Measurements from ENCODE around the gene ZYX. TPM values are rescaled to one million over a fixed set of nuclear protein-coding genes. Genes with fewer than 3 reads are reported as not detected.
"Not testable (repeated sequence)": the region's sequence is repeated elsewhere in the genome, so short reads cannot be mapped to it uniquely, and the experiment has no call there.

Gene ZYX
- total RNA-seq, 1 experiment from 2014 or later: 128 TPM

DNA sequence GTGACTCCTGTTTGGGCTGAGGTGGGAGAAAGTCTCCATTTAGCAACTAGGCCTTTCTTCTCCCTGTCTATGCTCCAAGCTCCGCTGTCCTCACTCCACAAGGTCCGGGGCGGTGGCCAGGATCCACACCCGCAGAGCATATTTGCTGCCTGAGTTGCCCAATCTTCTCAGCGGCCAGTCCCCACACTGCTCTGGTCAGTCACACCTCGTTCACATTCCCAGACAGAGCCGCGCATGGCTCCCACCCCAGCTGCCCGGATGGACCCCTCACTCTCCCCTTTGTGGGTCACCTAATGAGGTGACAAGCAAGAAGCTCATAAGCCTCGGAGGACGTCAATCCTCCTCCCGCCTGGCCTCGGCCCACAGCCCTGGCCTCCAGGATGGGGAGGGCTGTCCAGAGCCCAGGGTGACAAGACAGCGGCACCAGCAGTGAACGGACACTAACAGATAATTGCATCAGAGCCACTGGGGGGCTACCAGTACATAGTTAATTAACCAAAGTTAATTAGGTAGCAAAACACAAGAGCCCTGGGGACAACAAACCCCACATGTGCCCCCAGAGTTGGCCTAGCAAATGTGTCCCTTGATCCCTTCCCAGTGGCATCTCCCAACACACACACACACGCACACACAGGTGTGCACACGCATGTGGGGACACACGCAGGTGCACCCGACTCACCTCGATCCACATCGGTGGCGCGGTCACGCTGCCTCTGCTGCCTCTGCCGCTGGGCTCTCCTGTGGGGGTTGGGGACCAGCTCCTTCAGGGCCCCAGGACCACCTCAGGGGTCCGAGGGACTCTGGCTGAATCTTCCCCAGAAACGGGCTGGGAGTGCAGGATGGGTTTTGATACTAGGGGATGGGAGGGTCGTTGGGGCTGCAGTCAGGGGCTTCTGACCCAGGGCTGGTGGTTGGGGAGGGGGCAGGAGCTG lies 15.7 kb downstream of the ZYX start:
- no peak for DNase-seq (ENCODE audit: low read depth)

DNA sequence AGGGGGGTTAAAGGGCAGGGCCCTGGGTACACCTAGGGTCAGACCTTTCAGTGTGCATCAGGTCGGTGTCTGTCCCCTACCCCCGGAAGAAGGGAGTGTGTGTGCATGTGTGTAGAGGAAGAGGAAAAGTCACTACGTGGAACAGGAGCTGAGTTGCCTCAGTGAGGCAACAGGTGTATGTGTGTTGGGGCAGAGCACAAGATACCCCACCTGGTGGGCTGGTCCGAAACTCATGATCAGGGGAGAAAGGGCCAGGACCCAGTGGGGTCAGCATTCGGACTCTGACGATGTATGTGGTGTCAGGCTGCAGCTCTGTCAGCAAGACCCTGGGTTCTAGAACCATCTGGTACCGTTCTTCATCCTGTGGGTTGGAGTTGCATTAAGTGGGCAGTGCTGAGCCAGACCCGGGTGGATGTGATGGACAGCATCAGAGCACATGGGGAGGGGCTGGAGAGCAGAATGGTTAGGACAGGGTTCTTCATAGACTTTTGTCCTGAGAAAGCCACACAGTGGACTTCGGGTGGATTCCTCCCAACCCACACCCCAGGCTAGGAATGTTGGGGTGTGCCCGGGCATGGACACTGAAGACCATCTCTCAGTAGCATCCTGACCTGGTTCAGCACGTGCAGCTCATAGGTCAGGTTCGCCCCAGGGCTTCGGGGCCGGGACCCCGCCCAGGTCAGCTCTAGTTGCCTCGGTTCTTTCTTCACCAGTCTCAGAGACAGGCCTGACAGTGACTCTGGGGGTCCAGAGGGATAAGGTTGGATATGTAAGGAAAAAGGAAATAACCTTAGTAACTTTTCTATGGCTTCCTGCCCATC lies 16.8 kb downstream of the ZYX start:
- no peak for DNase-seq (ENCODE audit: low read depth)

DNA sequence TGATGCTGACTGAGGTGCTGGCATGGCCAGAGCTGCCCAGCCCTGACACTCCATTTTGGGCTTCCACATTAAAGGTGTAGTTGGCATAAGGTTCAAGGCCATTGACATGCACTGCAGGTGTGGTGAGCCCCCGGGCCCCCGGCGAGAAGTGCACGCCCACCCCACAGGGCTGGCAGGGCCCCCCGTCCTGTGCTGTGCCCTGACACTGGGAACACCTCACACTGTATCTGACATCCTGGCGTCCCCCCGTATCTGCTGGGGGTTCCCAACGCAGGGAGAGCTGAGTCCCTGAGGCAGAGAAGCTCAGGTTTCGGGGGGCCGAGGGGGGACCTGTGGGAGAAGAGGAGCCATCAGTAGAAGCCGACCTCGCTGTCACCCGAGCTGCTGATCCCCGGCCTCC lies 17.5 kb downstream of the ZYX start:
- no peak for DNase-seq (ENCODE audit: low read depth)

DNA sequence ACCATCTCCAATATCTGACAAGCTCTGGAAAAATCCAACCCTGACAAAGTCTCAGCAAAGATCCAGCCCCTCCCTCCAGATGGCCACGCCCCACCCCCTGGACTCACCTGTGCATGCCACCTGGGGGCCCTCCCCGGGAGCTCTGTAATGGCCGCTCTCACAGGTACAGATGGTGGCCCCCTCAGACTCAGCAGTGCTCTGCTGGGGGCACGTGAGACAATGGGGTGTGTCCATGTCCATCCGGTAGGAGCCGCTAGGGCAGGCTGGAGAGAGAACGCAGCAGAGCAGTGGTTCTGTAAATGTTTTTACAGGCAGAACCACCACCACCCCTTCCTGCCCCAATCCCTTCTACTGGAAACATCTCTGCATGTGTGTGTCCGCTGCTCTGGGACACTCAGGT lies 18.0 kb downstream of the ZYX start:
- DNase-seq (ENCODE audit: low read depth): no peak

DNA sequence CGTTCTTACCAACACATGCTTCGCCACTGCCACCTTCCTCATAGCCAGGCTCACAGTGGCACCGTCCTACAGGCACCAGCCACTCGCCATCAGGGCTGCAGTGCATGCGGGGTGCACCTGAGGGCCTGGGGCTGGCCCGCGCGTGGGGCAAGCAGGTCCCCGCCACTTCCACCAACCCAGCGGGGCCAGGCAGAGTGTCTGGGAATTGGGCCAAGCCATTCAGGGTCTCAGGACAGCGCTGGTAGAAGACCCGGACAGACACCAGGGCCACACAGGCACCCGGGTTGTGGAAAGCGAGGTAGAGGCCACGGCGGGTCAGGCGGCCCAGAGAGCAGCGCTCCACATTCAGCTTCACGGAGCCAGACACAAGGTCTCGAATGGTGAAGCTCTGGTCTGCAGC lies 18.5 kb downstream of the ZYX start:
- no peak for DNase-seq (ENCODE audit: low read depth)

DNA sequence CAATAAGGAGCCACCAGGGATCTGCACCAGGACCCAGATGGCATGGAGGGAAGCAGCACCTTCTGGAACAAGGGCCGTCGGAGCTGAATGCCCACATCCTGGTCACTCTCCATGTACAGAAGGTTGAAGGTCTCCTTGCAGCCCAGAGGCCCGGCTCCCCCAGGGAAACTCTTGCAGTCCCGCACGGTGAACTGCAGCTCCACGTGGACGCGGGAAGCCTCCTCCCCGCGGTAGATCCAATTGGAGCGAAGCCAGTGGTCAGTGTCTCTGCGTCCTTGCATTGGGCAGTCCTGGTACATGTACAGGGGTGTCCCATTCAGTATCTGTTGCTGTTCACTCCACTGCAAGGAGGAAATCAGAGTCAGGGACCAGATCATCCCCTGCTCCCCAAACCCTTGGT lies 20.1 kb downstream of the ZYX start:
- DNase-seq (ENCODE audit: low read depth): no peak

DNA sequence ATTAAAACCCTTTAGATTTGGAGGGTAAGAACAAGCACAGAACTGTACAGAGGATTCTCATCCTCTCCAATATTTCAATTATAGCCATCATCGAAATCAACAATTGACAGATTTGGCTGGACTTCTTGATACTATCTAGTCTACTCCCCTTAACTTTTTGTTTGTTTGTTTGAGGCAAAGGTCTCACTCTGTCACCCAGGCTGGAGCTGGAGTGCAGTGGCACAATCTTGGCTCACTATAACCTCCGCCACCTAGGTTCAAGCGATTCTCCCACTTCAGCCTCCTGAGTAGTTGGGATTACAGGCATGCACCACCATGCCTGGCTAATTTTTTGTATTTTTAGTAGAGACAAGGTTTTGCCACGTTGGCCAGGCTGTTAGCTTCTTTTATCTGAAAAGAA lies 21.1 kb downstream of the ZYX start:
- DNase-seq (ENCODE audit: low read depth): not testable (repeated sequence)

DNA sequence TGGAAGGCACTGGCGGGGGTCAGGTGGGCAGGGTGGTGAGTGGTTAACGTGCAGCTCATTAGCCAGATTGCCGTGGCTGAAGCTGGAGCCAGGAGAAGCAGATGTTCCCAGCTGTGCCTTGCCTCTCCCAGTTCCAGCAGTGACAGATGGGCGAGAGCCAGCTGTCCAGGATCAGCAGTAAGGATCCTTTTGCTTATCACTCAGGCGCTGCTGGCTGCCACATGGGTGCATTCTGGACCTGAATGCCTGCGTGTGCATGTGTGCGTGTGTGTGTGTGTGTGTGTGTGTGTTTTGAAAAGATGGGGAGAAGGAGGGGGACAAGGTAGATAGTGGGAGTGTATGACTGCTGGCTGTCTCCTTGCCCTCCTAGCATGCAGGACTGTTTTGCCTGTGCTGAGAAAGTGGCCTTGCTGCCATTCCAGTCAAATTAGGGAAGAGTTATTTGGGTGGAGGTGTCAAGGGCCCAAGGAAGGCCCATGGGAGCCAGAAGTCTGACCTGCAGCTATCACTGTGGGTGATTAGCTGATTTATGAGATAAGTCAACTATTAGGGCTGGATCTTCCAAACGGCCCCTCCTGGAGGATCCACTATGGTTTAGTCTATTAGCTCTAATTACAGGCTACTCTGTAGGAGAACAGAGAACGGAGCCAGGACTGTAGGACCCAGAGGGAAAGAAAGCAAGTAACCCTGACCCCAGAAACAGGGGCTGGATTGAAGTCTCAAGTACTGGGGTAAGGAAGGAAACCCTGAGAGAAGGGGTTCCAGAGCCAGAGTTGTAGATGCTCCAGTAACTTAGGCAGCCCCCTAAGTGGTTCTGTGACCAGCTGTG lies 24.2 kb downstream of the ZYX start:
- no peak for DNase-seq (ENCODE audit: low read depth)

DNA sequence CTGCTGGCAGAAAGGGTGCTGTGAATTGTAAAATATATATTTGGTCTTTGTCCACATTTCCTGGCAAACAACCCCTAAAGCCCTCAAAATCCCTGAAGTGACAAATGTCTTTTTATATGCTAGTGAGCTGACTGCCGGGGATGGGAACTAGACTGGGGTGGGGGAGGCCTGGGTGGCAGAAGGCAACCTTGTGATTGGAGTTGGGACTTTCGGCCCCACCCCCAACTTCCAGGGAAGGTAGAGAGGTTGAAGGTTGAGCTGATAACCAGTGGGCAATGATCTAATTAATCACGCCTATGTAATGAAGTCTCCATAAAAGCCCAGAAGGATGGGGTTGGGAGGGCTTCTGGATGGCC lies 24.8 kb downstream of the ZYX start:
- no peak for DNase-seq (ENCODE audit: low read depth)

DNA sequence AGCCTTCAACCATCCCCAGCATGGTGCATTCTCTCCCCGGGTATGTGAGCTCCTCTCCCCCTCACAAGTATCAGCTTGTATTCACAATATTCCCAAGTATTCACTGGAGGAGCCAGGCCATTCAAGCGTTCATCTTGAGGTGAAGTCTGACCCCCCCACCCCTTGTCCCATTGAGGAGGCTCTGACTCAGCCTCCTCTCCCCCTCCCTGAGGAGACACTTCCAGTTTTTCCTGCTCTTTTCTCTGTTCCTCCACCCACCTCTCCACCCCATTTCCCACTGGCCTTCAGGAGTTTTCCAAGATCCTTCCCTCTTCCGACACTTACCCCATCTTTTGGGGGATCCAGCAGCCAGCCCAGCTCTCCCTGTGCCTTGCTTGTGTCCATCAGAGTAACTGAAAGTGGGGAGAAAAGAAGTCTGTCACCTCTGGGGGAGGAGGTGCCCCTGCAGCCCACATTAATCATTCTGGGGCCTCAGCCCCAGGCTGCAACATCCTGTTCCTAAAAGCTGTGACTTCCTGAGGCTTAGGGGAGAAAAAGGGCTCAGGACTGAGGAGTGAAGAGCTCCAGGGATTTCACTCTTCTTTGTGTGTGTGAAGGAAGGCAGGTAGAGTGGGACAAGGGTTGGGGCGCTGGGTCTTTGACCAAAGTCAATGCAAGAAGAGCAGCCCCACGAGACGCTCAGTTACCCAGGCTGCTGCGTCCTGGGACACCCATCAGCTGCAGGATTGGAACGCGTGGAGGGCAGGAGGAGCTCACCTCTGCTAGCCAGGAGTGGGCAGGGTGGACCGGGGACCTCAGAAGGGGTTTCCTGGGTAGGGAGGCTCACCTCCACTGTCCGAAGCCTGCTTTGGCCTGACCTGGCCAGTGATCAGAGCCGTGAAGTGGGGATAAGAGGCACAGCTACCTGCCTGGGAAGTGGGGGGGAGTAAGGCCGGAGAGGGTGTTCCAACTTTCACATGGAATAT lies 26.4 kb downstream of the ZYX start:
- DNase-seq (ENCODE audit: low read depth): no peak

DNA sequence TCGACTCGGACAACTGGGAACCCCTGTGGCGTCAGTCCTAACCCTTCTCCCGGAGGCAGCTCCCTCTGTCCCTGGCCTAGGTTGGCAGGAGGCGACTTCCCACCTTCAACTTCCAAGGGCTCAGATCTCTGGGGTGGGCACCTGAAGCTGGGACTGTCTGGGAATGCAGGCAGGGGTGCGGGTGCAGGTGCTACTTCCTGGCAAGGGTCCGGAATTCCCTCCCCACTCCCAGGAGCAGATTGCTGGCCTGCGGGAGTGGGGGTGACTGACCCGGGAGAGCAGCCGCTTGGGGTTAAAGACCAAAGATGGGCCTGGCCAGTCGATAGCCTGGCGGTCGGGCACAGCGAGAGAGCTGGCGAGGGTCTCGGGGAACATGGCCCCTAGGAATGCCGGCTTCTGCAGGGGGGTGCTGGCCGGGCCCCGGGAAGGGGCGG lies 27.1 kb downstream of the ZYX start:
- no peak for DNase-seq (ENCODE audit: low read depth)

DNA sequence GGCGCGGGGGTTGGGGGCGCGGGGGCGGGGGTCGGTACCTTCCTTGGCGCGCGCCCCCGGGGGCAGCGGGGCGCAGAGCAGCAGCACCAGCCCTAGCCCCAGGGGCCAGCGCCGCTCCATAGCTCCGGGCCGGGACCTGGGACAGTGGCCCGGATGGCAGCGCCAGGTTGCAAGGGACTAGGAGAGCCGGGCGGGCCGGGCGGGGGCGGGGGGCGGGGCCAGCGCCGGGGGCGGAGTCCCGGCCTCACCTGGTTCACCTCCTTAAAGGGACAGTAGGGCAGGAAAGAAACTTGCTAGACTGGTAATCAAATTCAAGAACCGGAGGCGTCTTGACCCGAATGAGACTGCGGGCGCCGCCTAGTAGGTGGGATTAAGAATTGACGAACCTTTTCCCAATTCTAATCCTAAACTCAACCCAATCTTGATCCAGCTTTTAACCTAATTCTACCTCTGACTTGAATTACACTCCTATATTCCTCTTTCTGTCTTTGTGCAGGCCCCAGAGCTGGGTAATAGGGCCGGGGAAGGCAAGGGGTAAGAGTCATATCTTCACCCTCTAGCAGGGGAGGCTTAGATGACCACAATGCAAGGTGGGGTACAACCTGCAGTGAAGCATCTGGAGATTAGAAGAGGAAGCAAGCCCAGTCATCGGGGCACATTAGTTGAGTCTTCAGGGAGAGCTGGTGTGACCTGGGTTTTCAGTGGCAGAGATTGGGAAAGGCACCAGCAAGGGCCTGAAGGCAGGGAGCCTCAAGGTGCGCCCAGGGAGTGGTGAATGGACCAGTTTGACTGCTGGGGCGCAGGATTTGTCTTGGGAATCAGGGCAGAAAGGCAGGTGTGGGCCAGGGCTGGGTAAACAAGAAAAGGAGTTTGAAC lies 27.8 kb downstream of the ZYX start, which contains the start of gene EPHA1:
Gene EPHA1 (minus strand): TSS at position 171 of the 876 bp plus-strand sequence. CDS start 51 bp downstream, at position 120.
- DNase-seq (ENCODE audit: low read depth): no peak

DNA sequence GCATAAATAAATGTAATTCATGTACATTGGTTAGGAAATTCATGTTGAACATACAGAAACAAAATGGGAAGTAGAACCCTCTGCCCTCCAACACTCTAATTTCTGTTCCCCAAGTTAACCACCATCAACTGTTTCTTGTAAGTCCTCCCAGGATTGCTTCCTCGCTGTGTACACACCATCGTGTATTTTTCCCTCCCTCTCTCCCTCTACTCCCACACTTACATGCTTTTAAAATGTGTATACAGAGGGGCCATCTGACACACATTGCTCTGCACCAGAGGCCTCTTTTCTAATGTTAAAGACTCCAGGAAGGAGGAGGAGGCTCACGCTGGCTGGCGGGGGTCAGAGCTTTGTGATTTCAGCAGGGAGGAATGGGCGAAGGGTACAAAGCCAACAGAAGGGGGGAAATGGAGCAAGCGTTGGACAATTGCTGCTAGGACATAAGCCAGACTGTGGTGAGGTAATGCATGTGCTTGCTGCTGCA lies 29.4 kb downstream of the ZYX start:
- no peak for DNase-seq (ENCODE audit: low read depth)

DNA sequence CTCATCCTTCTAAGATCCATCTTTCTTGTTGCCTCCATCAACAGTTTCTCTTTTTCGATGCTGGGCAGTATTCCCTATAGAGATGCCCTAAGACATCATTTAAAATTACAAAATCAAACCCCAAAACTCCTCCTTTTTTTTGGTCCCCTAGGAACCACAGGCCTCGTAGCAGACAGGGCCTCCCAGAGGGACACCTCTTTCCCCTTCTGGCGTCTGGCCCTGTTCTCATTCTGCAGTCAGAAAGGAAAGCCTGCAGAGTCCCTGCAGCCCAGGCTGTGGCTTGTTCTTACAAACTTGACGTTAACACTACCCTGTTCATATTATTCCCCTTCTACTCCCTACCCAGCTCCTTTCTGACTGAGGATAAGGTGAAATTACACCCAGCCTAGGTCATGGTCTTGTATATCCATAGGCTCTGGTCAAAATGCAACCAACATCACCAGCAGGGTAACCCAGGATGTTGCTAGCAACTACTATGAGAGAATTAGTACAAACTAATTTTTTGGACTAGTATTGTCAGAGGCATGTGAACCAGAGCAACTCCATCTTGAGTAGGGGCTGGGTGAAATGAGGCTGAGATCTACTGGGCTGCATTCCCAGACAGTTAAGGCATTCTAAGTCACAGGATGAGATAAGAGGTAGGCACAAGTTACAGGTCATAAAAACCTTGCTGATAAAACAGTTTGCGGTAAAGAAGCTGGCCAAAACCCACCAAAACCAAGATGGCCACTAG lies 31.0 kb downstream of the ZYX start:
- no peak for DNase-seq (ENCODE audit: low read depth)

DNA sequence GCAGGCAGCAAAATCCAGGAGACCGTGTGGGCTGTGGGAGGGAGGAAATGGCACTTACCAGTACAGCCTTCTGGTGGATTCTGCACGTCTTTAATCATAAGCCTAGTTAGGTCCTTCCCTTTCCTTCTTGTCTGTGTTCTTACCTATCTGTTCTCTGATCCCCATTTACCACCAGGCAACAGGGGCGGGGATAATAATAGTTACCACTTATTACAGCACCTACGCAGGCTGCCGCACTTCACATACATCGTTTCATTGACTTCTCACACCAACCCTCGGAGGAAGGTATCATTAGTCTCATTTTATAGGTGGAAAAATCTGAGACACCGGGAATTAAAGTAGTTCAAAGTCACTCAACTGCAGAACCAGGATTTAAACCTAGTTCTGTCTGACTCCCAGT lies 32.0 kb downstream of the ZYX start:
- no peak for DNase-seq (ENCODE audit: low read depth)

DNA sequence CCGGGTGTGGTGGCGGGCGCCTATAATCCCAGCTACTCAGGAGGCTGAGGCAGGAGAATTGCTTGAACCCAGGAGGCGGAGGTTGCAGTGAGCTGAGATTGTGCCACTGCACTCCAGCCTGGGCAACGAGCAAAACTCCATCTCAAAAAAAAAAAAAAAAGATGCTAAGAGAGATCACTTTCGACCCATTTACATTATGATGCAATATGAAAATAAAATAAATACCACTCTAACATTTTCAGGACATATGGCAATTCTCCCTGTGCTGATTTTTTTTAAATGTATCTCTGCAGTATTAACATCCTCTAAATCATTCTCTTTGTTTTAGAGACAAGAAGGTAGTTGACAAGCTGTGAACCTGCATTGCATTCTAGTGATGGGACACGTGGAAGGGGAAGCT lies 34.1 kb downstream of the ZYX start:
- not testable (repeated sequence) for DNase-seq (ENCODE audit: low read depth)

DNA sequence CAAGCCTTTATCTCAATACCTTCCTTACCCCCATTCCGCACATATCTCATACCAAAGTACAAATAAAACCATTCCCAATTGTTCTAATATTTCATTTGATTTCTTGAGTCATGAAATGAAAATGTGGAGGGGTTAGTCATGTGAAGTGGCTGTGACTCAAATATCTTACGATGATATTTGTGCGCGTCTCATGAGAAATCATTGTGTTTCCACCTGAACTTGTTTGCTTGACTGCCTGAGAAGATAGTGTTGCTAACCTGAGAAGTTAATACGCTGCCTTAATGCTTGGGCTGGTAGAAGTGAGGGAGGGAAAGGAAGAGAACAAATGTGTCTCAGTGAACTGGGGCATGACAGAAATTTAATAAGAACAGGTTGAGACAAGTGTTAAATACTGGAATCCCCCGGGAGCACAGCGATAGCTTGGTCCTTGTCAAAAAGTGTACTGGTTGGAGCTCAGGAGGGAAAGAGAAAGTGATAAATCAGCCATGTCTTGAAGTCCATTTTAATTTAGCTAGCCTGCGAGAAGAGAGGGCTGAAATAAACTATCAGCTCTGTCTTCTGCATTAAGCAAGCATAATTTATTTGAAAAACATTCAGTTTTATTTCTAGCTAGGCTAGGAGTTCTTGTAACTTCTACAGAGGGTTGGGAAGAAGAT lies 34.7 kb downstream of the ZYX start:
- DNase-seq (ENCODE audit: low read depth): no peak

DNA sequence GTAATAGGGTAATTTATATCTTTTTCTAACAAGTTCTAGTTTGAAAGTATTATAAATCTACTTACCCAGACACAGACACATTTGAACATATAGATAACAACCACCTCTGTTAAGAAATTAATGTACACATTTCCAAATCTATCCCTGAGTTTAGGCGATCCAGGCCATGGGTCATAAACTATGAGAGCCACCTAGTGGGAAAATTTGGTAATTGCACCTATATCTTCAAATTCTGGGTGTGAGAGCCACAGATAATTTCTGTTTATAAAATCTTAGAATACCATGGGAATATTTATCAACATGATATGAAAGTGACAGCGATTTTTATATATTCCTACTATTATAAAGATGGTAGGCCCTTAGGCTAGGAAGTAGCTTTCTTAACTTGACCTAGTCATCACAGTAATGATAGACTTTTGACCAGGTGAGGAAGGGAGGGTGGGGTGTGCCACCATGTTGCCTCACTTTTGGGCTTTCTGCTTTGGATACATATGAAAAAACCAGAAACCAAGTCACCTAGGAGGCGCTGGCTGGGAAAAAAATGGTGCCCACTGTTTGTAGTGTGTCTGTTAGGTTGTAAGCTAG lies 35.5 kb downstream of the ZYX start:
- peak; percentile 42 for DNase-seq (ENCODE audit: low read depth)
